ENCODE data around the gene VRTN.
A peak's percentile ranks its signal among the peaks of the same experiment; 100 is the strongest.
"Not testable (repeated sequence)": the region's sequence is repeated elsewhere in the genome, so short reads cannot be mapped to it uniquely, and the experiment has no call there.

The VRTN gene, protein sequence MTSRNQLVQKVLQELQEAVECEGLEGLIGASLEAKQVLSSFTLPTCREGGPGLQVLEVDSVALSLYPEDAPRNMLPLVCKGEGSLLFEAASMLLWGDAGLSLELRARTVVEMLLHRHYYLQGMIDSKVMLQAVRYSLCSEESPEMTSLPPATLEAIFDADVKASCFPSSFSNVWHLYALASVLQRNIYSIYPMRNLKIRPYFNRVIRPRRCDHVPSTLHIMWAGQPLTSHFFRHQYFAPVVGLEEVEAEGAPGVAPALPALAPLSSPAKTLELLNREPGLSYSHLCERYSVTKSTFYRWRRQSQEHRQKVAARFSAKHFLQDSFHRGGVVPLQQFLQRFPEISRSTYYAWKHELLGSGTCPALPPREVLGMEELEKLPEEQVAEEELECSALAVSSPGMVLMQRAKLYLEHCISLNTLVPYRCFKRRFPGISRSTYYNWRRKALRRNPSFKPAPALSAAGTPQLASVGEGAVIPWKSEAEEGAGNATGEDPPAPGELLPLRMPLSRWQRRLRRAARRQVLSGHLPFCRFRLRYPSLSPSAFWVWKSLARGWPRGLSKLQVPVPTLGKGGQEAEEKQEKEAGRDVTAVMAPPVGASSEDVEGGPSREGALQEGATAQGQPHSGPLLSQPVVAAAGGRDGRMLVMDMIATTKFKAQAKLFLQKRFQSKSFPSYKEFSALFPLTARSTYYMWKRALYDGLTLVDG

DNA sequence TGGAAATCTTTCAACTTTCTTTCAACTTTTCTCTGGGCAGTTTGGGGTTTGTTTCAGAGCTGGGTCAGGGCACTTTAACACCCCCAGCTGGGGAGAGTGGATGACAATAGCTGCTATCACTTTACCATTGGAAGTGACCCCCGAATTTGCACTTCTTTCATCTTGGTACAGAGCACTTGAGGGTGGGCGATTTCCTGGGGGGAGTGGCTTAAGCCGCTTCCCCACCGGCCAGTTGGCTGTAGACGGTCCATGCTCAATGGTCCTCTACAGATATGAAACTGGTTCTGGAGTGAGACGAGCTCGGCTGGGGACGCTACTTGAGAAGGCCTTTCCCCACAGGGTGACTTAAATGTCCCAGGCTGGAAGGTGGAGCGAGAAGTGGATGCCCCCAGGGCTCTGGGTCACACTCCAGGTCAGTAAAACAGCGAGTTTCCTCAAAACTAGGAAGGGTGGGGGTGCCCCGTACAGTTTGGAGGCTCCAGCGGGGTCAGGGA is at the start of gene VRTN:
Gene VRTN (plus strand): TSS at position 231 of the 494 bp plus-strand sequence. CDS start 8,313 bp downstream, outside the sequence.
- DNase-seq, result no peak

DNA sequence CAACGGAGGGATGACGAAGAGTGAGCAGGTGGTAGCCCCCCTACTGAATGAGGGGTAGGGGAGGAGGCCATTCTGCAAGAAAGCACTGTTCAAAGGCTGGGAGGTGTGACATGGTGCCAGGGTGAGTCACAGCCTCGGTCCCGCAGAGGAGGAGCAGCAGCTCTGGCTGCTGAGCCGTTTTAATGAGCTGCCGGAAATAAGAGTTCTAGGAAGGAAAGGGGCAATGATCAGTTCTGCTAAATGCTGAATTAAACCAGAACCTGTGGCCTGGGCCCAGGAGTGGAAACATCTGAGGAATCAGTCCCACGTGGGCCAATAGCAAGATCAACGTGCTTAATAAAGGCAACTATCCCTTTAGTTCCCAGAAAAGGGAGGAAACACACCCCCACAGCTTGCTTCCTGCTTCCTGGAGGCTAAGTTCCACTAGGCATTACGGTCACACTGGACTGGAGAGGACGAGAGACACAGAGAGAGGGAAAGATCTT is 49.2 kb upstream of the VRTN start:
- peak in 1 of 2 donors; percentile 26 for DNase-seq

DNA sequence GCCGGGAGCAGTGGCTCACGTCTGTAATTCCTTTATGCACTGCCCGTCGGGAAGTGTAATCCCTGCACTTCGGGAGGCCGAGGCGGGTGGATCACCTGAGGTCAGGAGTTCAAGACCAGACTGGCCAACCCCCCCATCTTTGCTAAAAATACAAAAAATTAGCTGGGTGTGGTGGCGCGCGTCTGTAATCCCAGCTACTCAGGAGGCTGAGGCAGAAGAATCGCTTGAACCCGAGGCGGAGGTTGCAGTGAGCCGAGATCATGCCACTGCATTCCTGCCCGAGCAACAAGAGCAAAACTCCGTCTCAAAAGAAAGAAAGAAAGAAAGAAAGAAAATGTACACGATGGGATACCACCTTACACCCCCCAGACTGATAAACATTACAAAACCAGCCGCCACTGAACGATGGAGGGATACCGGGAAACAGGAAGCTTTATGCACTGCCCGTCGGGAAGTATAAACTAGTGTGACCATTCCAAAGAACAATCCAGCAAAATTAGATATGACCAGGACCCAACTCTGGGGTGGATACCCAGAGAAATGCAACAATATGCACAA is 46.6 kb upstream of the VRTN start:
- DNase-seq, result no peak

DNA sequence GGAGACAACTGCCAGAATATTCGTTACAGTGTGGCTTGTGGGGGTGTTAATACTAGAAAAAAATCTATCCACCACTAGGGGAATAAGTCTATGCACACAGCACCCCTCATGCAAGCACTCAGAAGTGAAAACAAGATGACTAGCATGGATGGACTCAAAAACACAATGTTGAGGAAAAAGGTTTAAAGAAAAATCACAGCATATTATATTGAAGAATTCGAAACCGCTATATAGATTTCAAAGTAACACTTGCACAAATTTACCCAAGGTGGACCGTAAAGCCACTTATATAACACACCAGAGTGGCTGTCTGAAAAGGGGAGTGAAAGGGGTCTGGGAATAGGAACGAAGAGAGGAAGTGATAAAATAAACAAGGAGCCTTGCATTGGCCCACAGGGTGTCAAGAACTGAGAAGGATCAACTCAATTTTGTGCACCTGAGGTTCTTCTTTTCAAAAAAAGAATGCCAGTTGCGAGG is 46.1 kb upstream of the VRTN start:
- DNase-seq, result peak; percentile 7 to 62

DNA sequence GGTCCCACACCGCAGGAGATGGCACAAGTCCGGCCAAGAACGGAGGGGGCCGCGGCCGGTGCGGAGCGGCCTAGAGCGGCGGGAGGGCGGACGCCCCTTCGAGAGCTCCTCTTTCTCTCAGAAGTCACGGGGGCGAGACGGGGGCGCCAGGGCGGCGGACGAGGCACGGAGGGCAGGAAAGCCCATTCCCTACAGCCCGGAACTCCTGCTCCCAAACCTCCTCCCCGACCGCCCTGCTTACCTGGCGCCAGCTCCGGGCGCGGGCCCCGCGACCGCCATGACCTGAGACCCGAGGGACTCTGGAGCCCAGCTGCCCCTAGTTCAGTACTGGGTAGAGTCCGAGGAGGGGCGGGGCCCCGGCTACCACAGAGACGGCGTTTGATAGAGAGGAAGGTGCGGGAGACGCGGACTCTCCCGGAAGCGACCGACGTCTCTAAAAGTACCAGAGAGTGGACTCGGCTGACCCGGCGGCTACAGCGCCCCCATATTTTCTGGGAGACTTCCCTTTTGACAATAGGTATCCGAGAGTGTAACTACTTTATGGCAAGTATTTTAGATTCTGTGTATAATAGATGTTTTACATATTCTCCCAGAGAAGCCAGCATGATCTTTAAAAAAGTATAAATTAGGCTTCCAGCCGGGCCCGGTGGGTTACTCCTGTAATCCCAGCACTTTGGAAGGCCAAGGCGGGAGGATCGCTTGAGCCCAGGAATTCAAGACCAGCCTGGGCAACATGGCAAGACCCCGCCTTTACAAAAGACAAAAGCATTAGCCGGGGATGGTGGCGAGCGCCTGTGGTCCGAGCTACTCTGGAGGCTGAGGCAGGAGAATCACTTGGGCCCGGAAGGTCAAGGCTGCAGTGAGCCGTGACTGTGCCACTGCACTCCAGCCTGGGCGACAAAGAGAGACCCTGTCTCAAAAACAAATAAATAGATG is 45.4 kb upstream of the VRTN start, which contains the start of gene ABCD4:
Gene ABCD4 (minus strand): TSS at position 301 of the 936 bp plus-strand sequence. CDS start 22 bp downstream, at position 279.
- DNase-seq, result peak; percentile 90 to 91

DNA sequence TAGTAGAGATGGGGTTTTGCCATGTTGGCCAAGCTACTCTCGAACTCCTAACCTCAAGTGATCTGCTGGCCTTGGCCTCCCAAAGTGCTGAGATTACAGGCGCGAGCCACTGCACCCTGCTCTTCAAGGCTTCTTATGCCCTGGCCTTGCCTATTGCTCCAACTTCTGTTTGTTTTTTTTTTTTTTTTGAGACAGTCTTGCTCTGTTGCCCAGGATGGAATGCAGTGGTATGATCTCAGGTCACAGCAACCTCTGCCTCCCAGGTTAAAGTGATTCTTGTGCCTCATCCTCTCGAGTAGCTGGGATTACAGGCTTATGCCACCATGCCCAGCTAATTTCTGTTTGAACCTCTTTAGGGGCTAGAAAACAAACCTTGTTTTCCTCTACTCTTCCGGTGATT is 39.6 kb upstream of the VRTN start:
- DNase-seq, result no peak

DNA sequence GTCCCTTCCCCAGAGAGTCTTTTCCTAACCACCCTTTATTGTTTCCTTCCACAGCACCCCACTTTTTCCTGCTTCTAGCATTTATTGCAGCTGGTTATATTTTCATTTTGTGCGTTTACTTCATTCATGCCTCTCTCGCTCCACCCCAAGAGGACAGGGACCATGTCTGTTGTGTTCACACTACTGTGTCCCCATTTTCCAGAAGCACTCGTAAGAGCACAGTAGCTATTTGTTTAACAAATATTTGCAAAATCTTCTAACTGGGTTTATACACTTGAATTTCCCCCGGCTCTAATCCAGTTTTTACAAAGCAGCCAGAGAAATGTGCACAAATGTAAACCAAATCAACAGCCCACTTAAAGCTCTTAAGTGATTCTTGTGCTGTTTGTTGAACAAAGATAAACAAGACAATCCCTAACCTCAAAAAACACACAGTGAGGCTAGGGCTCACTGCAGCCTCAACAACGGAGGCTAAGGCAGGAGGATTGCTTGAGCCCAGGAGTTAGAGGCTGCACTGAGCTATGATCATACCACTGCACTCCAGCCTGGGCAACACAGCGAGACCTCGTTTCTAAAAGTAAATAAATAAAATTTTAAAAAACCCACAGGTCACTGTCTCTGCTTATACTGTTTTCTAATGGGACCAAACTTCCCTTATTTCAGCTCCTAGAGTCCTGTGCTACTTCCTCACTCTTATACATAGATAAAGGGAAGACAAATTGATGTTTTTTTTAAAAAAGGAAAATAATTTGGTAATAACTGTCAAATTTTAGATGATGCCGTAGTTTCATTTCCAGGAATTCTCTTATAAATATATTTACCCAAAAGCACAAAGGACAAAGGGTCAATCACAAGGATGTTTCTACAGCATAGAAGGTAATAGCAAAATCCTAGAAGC is 38.9 kb upstream of the VRTN start:
- DNase-seq, result no peak

DNA sequence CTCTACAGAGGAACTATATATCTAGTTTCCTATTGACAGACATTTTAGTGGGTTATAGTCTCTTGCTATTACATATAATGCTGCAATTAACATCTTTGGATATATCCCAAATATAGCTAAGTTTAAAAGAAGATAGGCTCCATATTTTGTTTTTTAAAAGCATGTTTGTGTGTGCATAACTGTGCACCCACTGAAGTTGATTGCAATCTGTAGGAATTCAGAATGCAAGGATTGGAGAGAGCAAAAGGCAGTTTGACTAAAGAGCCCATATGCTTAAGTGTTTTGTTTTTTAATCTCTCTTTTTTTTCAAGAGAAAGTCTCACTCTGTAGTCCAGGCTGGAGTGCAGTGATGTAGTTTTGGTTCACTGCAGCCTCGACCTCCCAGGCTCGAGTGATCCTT is 36.1 kb upstream of the VRTN start:
- no peak for DNase-seq

DNA sequence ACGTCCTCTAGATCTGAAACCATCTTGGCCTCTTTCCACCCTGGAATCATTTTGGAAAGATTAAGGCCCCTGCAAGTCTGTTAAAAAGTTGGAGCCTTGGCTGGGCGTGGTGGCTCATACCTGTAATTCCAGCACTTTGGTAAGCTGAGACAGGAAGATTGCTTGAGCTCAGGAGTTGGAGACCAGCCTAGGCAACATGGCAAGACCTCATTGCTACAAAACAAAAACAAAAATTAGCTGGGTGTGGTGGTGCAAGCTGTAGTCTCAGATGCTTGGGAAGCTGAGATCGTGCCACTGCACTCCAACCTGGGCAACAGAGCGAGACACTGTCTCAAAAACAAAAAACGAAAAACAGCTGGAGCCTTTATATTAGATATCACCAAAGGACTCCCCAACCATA is 34.7 kb upstream of the VRTN start:
- no peak for DNase-seq

DNA sequence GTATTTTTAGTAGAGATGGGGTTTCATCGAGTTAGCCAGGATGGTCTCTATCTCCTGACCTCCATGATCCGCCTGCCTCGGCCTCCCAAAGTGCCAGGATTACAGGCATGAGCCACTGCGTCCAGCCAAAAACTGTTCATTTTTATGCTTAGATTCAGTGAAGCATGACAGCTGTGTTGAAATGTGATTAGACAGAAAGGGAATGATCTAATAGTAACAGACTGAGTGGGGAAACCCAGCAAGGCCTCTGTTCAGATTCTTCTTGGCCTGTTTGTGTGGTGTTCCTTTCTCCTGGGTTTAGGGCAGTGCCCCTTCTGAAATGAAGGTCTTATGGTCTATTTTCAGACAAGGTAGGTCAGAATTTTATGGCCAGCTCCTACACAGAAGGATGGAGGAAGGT is 33.7 kb upstream of the VRTN start:
- no peak for DNase-seq

DNA sequence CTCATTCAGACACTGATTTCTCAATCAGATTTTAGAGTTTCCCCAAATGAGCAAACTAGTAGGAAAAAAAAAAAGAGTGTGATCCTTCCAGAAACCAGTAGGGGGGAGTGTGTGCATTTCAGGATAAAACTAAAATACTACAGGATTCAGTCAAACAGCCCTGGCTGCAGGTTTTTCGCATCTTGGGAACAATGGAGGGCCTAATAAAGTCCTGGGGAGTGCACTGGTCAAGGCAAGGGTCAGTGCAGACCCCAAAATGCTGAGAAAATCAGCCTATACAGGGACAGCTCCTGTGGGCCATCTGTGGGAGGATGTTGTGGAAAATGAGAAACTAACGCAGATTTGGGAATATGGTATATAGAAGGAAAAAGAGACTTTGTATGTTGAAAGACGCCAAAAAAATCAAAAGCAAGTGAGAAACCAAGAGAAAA is 23.3 kb upstream of the VRTN start:
- no peak for DNase-seq

DNA sequence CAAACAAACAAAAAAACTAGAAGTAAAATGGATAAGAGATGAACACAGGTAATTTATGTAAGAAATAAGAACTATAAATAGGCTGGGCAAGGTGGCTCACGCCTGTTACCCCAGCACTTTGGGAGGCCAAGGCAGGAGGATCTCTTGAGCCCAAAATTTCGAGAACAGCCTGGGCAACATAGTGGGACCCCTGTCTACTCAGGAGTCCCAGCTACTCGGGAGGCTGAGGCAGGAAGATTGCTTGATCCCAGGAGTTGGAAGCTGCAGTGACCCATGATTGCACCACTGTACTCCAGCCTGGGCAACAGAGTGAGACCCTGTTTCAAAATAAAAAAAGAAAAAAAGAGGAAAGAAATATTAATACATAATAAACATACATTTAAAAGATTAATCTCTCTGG is 22.8 kb upstream of the VRTN start:
- DNase-seq, result no peak

DNA sequence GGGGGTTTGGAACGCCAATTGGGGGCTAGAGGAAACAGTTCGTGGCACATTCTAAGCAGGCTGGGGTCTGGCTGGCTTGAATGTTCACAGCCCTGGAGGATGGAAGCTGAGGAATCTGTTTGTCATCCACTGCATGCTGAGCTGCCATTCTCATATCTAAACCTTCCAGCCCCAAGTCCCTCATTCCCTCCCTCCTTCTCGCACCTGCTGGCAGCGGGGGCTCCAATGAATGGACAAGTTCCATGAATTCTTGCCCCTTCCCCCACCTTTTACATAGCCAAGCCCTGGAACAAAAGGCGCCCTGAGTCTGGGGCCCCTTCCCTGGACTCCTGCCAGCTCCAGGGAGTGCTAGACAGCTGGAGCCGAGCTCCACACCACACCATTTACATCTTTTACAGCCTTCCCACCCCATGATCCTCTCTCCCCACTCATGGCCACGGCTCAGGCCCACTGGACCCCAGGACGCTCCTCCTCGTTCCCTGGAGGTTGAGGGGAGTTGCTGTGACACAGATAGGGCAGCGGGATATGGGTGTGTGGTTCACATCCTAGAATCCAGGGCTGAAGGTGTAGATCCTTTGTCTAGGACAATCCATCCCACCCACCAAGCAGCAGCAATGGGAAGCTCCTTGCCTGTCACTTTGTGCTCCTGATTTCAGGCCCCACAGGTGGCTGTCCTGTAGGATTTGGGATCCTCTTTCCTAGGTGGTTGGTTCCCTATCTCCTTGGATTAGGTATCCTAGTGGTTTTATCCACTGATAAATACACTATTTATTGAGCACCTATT is 21.7 kb upstream of the VRTN start:
- no peak for DNase-seq

DNA sequence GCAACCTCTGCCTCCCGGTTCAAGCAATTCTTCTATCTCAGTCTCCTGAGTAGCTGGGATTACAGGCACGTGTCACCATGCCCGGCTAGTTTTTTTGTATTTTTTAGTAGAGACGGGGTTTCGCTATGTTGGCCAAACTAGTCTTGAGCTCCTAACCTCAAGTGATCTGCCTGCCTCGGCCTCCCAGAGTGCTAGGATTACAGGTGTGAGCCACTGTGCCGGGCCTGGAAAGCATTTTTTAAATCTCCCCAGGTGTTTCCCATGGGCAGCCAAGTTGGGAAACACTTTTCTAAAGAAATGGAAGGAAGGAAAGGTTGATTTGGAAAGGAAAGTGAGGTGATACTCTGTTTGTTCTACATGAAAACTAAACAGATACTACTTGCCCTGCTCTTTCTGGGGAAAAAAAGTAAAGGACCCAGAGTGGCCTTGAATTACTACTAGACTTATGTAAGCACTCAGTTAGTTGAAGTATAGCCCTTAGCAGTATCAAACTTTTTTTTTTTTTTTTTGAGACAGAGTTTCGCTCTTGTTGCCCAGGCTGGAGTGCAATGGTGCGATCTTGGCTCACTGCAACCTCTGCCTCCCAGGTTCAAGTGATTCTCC is 18.2 kb upstream of the VRTN start:
- DNase-seq, result not testable (repeated sequence)

DNA sequence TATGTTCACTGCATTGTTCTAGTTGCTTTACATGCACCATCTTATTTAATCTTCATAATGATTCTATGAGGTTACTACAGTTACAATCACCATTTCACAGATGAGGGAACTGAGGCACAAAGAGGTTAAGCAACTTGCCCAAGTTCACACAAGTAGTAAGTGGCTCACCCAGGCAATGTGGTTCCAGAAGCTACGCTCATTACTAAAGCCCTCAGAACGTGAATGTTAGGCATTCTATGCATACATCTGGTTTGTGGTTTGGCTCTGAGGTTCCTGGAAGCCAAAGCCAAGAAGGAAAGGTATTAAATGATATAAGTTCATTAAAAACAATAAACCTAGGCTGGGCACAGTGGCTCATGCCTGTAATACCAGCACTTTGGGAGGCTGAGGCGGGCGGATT is 14.4 kb upstream of the VRTN start:
- DNase-seq, result no peak

DNA sequence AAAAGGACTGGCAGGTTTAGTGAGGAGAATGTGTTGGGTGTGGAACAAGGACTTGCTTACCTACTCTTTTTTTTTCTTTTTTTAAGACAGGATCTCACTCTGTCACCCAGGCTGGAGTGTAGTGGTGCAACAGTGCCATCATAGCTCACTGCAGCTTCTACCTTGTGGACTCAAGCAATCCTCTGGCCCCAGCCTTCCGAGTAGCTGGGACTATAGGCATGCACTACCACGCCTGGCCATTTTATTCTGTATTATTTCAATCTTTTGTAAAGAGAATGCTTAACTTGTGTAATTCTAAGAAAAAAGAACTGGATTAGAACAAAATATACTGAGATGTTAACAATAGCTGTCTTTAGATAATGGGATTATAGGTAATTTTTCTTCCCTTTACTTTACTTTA is 1.9 kb upstream of the VRTN start:
- DNase-seq, result no peak

DNA sequence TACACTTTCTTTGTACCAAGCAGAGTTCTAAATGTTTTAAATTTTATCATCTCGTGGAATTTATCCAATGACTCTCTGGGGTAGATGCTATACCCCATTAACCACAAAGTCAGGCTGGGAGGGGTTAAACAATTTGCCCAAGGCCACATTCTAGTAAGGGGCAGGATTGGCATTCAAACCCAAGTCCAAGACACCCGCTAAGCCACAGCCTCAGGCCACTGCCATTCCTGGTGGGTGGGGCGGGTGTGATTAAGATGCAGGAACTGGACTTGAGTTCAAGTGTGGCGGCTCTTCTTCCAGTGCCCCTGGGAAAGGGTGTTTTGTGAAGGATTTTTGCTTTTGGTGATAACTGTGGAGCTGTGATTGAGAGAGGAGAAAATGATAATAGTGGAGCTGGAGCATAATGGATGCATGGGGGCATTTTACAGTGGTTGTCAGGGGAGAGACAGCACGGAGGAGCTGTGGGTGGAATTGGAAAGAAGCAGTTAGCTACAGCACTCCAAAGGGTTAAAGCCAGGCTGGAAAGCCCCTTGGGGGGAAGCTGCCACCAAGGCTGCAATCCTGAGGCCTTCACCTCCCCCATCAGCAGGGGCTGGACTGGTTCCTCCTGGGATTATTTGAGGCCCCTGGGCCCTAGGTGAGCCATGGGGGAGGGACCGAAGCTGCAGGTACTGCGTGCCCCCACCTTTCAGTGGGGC is 1.0 kb upstream of the VRTN start:
- DNase-seq, result no peak

DNA sequence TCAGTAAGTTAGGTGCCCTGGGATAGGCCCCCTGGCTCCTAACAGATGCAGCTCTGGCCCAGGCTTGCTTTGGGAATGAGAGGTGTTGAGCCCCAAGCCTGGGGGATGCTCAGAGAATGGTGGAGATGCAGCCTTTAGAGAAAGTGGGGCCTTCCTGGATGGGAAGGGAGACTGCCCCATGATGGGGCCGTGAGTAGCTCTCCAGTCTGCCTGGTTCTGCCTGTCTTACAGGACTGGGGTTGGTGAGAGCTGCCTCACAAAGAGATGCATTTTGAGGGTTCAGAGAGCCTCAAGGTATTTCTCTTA is 523 bp upstream of the VRTN start:
- DNase-seq, result no peak

DNA sequence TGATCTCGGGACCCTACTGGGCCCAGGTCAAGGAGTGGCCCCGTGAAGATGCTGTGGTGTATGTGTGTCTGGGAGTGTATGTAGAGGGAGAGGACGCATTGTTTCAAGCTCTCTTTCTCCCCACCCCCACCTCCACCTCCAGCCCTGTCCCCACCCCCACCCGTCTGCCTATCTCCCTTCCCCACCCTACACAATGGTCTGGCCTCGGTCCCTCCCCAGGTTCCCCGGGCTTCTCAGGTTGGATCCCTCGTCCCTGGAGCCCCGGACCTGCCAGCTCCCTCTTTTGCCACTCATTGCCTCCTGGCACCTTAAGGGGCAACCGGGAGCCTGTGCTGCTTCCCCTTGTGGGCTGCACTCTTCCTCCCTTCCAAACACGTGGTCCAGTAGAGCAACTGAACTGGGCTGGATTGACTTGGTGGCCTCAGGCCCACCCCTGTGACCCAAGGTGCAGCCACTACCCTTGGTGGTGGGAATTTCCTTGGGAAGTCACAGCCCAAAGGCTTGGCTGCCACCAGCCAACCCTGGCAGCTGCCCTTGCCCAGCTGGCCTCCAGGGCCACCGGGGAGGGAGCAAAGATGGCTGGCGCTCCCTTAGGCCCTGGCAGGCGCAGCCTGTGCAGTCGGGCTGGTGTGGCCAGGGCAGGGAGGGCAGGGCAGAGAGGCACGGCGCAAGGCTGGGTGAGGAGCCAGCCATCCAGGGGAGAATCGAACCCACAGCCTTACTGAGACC is 628 bp downstream of the VRTN start:
- DNase-seq, result no peak
